ENCODE results near the gene NHSL2. TPM values are rescaled to one million over a fixed set of nuclear protein-coding genes. Genes with fewer than 3 reads are reported as not detected.

Gene NHSL2
- total RNA-seq, 1 experiment from 2014 or later: not detected

DNA sequence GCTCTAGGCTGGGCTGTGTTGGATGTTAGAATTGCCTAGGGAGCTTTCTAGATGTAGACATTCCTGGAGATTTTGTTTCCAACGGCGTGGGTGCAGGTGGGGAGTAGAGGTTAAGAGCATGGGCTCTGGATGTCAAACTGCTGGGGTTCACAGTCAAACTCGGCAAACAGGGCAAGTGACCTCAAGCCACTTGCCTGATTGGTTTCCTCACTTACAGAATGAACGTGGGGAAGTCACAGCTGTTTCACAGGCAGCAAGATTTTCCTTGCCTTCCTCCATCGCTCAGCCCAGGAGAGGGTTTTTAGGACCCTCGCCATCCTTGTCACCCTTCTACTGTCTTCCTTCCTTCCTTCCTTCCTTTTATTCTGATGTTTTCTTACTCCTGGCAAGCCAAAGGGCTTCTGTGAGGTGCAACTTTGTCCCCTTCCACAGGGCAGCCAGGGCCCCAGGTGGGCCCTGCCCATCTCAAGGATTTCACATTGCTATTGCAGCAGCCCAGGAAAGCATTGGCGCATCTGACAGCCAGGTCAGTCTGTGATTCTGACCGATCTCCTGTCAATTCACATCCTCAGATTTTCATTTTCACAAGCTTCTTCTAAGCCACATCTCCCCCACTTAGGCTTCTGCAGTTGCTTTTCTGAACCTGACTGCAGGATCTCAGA is 214.0 kb downstream of the NHSL2 start:
- DNase-seq (ENCODE audit: low read depth, low spot score): no peak
- in situ Hi-C loops (cut with HindIII; ENCODE audit: low pct_unique_long_range_greater_than_20kb, low sequenced_read_pairs): no loop called here

DNA sequence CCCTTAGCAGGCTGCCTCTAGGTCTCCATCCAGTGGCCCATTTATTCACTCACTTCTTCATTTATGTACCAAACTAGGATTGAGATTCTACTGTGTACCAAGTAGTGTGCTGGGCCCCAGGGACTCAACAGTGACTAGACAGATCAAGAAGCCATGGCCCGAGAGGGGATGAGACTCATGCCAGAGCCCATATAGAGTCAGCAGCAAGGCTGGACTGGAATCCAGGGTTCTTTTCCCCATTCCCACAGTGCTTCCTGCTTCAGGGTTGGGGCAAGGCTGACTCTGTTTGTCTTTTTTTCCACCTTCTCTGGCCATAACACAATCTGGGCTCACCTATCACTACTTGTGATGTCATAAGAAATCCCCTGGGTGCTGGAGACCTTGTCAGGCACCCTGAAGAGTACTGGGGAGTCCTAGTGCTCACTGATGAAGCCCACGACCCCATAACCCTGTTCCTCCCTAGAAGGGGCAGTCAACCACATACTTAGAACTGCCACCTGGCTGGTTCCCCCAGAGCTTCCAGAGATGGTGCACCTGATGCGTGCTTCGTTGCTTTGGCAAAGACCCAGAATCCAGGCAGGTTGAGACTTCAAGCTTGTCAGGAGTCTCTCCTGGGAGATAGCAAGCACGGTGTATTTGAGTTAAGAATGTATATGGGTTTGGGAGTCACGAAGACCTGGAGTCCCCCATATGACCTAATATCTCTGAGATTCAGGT is 214.8 kb downstream of the NHSL2 start:
- DNase-seq (ENCODE audit: low read depth, low spot score): no peak
- in situ Hi-C loops (cut with HindIII; ENCODE audit: low pct_unique_long_range_greater_than_20kb, low sequenced_read_pairs): no loop called here

GRCh38 chrX:72126048-72126415 is 215.4 kb downstream of the NHSL2 start:
- DNase-seq (ENCODE audit: low read depth, low spot score): no peak
- in situ Hi-C loops (cut with HindIII; ENCODE audit: low pct_unique_long_range_greater_than_20kb, low sequenced_read_pairs): no loop called here

DNA sequence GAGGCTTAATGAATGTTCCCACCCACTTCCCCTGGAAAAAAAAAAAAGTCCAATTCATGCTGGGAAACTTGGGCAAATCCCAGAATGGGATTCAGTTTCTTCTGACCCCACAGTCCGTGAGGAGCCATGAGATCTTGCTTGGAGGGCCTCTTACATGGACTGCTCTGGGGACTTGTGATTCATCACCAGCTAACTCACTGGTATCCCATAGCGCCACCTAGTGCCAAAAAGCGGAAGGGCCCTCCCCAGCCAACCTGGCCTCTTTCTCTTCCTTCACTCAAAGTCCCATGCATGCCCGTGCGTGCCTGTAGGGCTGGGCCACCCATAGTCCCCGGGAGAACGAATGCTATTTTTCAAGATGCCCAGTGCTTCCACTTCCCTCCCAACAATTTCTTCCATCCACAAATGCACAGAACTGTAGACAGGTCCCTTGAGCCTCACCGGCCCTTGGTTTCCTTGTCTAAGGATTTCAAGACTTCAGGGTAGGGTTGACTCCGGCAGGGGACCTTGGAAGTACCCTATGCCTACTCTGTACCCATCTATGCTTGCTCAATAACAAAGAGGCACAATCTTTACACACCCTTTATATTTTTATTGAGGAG is 216.0 kb downstream of the NHSL2 start:
- DNase-seq (ENCODE audit: low read depth, low spot score): peak; percentile 80
- in situ Hi-C loops (cut with HindIII; ENCODE audit: low pct_unique_long_range_greater_than_20kb, low sequenced_read_pairs): no loop called here

GRCh38 chrX:72127332-72127731 is 216.7 kb downstream of the NHSL2 start:
- in situ Hi-C loops (cut with HindIII; ENCODE audit: low pct_unique_long_range_greater_than_20kb, low sequenced_read_pairs): no loop called here
- DNase-seq (ENCODE audit: low read depth, low spot score): no peak

DNA sequence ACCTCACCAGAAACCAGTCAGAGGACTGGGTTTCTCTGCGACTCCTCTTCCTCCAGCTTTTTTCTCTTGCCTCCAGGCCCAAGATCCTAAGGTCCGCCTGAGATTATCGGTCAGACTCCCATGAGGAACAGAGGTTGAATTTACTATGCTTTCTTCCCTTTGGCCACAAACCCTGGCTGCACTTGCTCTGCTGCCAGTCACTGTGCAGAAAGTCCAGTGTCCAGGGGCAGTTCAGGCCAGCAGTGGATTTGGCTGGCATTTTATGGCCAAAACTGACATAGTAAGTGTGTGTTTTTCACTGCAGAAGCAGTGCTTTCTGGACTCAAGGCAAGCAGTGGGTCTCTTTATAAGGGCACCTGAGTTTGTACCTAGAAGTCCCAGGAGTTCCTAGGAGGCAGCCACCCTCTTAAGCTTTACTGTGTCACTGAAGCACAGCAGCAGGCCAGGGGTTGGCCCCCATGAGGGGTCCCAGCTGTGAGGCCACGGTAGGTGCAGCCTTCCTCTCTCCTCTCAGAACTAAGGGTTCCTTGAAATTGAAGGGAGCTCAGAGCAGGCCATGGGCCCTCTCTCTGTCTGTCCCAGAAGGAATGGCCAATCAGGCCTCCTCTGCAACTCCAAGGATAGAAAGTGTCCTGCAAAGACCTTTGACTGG is 217.7 kb downstream of the NHSL2 start:
- DNase-seq (ENCODE audit: low read depth, low spot score): no peak
- in situ Hi-C loops (cut with HindIII; ENCODE audit: low pct_unique_long_range_greater_than_20kb, low sequenced_read_pairs): no loop called here

DNA sequence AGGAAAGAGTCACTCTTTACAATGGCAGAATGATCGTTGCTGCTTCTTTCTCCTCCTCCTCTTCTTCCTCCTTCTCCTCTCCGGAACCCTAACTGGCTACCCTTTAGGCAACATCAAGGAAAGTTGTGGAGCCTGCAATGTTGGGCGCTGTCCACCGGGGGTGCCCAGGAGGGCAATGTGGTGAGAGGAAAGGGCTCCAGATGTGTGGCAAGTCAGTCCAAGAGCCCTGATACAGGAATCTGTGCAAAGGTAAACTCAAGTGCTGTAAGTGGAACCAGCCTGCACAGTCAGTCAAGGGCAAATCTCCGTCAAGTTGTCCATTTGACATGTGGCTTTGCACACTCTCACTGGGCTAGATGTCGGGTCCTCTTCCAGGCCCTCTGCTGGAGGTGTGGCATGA is 218.2 kb downstream of the NHSL2 start:
- DNase-seq (ENCODE audit: low read depth, low spot score): peak; percentile 45
- in situ Hi-C loops (cut with HindIII; ENCODE audit: low pct_unique_long_range_greater_than_20kb, low sequenced_read_pairs): no loop called here

DNA sequence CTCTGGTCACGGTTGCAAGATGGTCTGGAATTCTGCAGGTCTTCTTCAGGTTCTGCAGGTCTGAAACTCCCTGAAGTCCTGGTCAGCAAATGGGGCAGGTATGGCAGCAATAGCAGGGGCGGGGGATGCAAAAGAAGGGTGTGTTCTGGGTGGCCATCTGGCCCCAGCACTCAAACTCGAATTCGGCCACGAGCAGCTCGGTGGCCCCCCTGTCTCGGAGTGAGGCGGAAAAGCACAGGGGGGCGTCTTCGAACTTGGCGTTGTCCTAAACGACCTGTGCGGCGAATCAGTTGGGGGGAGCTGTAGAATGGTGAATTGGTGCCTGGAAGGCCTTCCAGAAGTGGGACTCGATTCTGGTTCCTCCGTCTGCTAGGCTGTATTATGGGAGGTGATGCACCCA is 219.0 kb downstream of the NHSL2 start:
- in situ Hi-C loops (cut with HindIII; ENCODE audit: low pct_unique_long_range_greater_than_20kb, low sequenced_read_pairs): no loop called here
- DNase-seq (ENCODE audit: low read depth, low spot score): no peak

DNA sequence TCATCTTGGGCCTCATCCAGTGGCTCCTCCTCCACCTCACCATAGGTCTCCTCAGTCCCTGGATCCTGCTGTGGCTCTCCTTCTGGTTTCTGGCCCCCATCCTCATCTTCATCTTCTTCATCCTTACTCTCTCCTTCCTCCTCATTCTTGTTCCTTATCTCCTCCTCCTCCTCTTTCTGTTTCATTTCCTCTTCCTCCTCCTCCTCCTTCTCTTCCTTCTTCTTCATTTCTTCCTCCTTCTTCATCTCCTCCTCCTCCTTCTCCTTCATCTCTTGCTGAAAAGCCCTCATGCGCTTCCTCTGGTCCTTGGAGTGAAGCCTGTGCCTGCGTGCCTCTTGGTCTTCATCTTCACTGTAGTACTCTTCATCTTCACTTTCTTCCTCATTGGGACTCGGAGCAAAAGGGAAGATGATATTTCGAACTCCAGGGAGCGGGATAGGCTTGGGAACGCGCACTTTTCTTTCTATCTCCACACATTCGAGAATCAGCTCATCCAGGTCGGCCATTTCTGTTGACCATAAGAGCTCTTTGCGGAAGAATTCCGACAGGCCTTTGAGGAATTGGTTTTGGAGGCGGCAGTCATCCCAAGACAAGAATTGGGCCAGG is 219.6 kb downstream of the NHSL2 start:
- in situ Hi-C loops (cut with HindIII; ENCODE audit: low pct_unique_long_range_greater_than_20kb, low sequenced_read_pairs): no loop called here
- DNase-seq (ENCODE audit: low read depth, low spot score): no peak

- in situ Hi-C loops (cut with HindIII; ENCODE audit: low pct_unique_long_range_greater_than_20kb, low sequenced_read_pairs): no loop called here
- no peak for DNase-seq (ENCODE audit: low read depth, low spot score)
Observed at GRCh38 chrX:72130762-72131250, 220.2 kb downstream of the NHSL2 start.

GRCh38 chrX:72131317-72132294 is 221.0 kb downstream of the NHSL2 start, which contains the start of gene RTL5:
TSS of gene RTL5 (minus strand) at chrX:72131915.
- peak; percentile 45 for DNase-seq (ENCODE audit: low read depth, low spot score)
- in situ Hi-C loops (cut with HindIII; ENCODE audit: low pct_unique_long_range_greater_than_20kb, low sequenced_read_pairs): no loop called here

DNA sequence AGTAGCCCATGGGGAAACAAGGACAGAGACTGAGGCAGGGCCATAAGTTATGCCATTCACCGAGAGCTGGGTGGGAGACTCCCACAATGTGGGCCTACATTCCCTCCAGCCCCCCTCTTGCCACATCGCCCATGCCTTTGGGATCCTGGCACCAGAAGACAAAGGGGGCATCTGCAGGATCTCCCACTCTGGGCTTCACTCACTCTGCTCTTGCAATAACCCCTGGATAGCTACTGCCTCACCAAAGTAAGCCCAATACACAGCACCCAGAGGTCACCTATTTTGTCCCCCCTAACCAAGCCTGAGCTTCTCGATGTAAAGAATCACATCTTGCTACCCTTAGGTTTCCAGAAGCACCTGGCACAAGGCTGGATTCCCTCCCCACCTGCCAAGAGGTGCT is 221.8 kb downstream of the NHSL2 start:
- in situ Hi-C loops (cut with HindIII; ENCODE audit: low pct_unique_long_range_greater_than_20kb, low sequenced_read_pairs): no loop called here
- DNase-seq (ENCODE audit: low read depth, low spot score): no peak

- in situ Hi-C loops (cut with HindIII; ENCODE audit: low pct_unique_long_range_greater_than_20kb, low sequenced_read_pairs): no loop called here
- no peak for DNase-seq (ENCODE audit: low read depth, low spot score)
Observed at GRCh38 chrX:72133851-72134546, 223.4 kb downstream of the NHSL2 start.

DNA sequence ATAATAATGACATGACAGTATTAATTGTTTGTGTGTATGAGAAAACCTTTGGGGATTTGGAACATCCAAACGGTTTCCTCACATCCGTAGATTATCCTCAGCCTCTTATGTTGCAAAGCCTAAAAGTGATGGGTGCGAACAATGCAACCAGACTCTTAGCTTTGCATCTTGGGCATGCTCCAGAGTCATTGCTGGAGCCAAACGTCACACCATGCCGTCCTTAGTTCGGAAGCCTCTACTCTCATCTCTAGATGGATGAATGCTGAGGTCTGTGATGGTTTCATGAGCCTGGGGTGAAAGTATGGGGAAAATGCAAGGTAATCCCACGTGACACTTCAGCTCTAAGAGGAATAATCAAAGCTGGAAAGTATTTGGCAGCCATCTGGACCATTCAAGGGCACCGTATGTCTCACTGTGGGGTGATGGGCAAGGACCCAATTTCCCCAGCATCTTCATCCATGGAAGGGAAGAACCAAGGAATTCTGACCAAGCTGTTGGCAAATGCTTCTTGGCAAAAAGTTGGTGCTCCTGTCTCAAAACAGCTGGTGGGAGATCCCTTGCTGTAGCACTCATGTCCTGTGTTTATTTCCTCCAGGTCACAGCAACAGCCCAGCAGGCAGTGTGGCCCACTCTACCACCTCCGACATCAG is 227.3 kb downstream of the NHSL2 start:
- in situ Hi-C loops (cut with HindIII; ENCODE audit: low pct_unique_long_range_greater_than_20kb, low sequenced_read_pairs): no loop called here

GRCh38 chrX:72139538-72139937 is 228.9 kb downstream of the NHSL2 start:
- DNase-seq (ENCODE audit: low read depth, low spot score): no peak
- in situ Hi-C loops (cut with HindIII; ENCODE audit: low pct_unique_long_range_greater_than_20kb, low sequenced_read_pairs): no loop called here

More for the DNA sequence above, 227.3 kb downstream of the NHSL2 start:
- no peak for DNase-seq (ENCODE audit: low read depth, low spot score)

Measured in SK-MEL-5 (cell line).